GM18526 (cell line): ENCODE measurements around the gene STXBP2.

Experiments used
- POLR2A ChIP-seq: IDR thresholded peaks from 3 replicates; pipeline ENCODE4 v1.6.1; 2011; ENCODE audit not compliant: insufficient read length; ENCODE audit errors: extremely low read depth

STXBP2 gene

GRCh38 chr19:7607874-7608560 lies 28.9 kb upstream of the STXBP2 start:
- TF ChIP-seq POLR2A, result no peak

- no peak for TF ChIP-seq POLR2A
Measured at GRCh38 chr19:7610491-7611240, 26.2 kb upstream of the STXBP2 start.

GRCh38 chr19:7611541-7612279 lies 25.2 kb upstream of the STXBP2 start:
- no peak for TF ChIP-seq POLR2A

GRCh38 chr19:7612282-7613274 lies 24.3 kb upstream of the STXBP2 start:
- no peak for TF ChIP-seq POLR2A

- no peak for TF ChIP-seq POLR2A
Measured at GRCh38 chr19:7614859-7615741, 21.8 kb upstream of the STXBP2 start.

- no peak for TF ChIP-seq POLR2A
Measured at GRCh38 chr19:7617172-7617571, 19.7 kb upstream of the STXBP2 start.

GRCh38 chr19:7617735-7618134 lies 19.2 kb upstream of the STXBP2 start:
- no peak for TF ChIP-seq POLR2A

GRCh38 chr19:7618348-7618747 lies 18.6 kb upstream of the STXBP2 start:
- no peak for TF ChIP-seq POLR2A

- TF ChIP-seq POLR2A, result no peak
Measured at GRCh38 chr19:7618771-7619510, 18.0 kb upstream of the STXBP2 start.

- no peak for TF ChIP-seq POLR2A
Measured at GRCh38 chr19:7619671-7620441, 17.1 kb upstream of the STXBP2 start.

- TF ChIP-seq POLR2A, result no peak
Measured at GRCh38 chr19:7620442-7621412, 16.2 kb upstream of the STXBP2 start.
